Karpas-422 (cell line): ENCODE results near the gene PROB1. TPM values are rescaled to one million over a fixed set of nuclear protein-coding genes. Genes with fewer than 3 reads are reported as not detected.

Source experiments
- DNase-seq: peaks from one replicate; pipeline ENCODE4 v3.0.0-alpha.2; 2015
- H2AFZ ChIP-seq: fragments of 200-600 bp; sonication (generic); 2 replicates; pipeline ENCODE4 v1.6.1; 2014; ENCODE audit warnings: antibody characterized with exemption, low read length, mixed read lengths
- H3K27ac ChIP-seq: fragments of 200-600 bp; sonication (generic); 2 replicates; pipeline ENCODE4 v1.5.1; 2014; ENCODE audit warnings: mild to moderate bottlenecking, low read length, moderate library complexity
- H3K27me3 ChIP-seq: fragments of 200-600 bp; sonication (generic); 2 replicates; pipeline ENCODE4 v1.6.1; 2014; ENCODE audit warnings: low read length, mixed read lengths
- H3K36me3 ChIP-seq: fragments of 200-600 bp; sonication (generic); 2 replicates; pipeline ENCODE4 v1.6.1; 2014; ENCODE audit warnings: low read length, mixed read lengths; ENCODE audit not compliant: insufficient read depth
- H3K4me1 ChIP-seq: fragments of 200-600 bp; sonication (generic); 2 replicates; pipeline ENCODE4 v1.6.1; 2014; ENCODE audit warnings: mild to moderate bottlenecking, low read length, mixed read lengths
- H3K4me2 ChIP-seq: fragments of 200-600 bp; sonication (generic); 2 replicates; pipeline ENCODE4 v1.6.1; 2014; ENCODE audit warnings: low read length, low read depth, mild to moderate bottlenecking; ENCODE audit not compliant: poor library complexity, severe bottlenecking
- H3K4me3 ChIP-seq: fragments of 200-600 bp; sonication (generic); 2 replicates; pipeline ENCODE4 v1.5.1; 2014; ENCODE audit warnings: mild to moderate bottlenecking, antibody characterized with exemption, low read length, mixed read lengths
- H3K79me2 ChIP-seq: fragments of 200-600 bp; sonication (generic); 2 replicates; pipeline ENCODE4 v1.6.1; 2014; ENCODE audit warnings: mild to moderate bottlenecking, low read length, mixed read lengths
- H3K9ac ChIP-seq: fragments of 200-600 bp; sonication (generic); 2 replicates; pipeline ENCODE4 v1.6.0; 2014; ENCODE audit warnings: low read length
- H3K9me2 ChIP-seq: fragments of 200-600 bp; sonication (generic), shearing (Covaris generic); replicated peaks from 2 replicates; pipeline ENCODE4 v1.6.0; 2014; ENCODE audit warnings: mild to moderate bottlenecking, low read length, moderate library complexity; ENCODE audit not compliant: insufficient read depth
- H3K9me3 ChIP-seq: fragments of 300-700, 200-600 bp; sonication (generic); 2 replicates; pipeline ENCODE4 v1.6.1; 2014; ENCODE audit warnings: low read length, mixed read lengths
- H4K20me1 ChIP-seq: fragments of 200-600 bp; sonication (generic); 2 replicates; pipeline ENCODE4 v1.6.1; 2014; ENCODE audit warnings: mild to moderate bottlenecking, antibody characterized with exemption, low read length, low read depth; ENCODE audit not compliant: insufficient read depth
- total RNA-seq: library from RNA; depleted of rRNA; stranded (reverse); fragments of >200 nt; shearing (Covaris generic); gene quantifications from 2 replicates; pipeline ENCODE4 v1.2.3, GENCODE V29; 2014; ENCODE audit warnings: low replicate concordance

Gene PROB1
- total RNA-seq, 1 experiment from 2014 or later, result 0.78 TPM

GRCh38 chr5:139386050-139386438 is 8.9 kb downstream of the PROB1 start:
- Histone ChIP-seq H3K4me2 (no peak overlapping the region), H3K9ac (no peak overlapping the region), H2AFZ (no peak overlapping the region), H3K4me3 (no peak overlapping the region), H4K20me1 (no peaks in the 10 kb centered on the region), H3K27me3 (no peaks in the 10 kb centered on the region), H3K9me2 (no peaks in the 10 kb centered on the region), H3K27ac (no peak overlapping the region), H3K9me3 (no peaks in the 10 kb centered on the region), H3K36me3 (no peaks in the 10 kb centered on the region), H3K79me2 (peaks cover 8% of the 10 kb centered on the region; the same call in 1 of the 2 replicates), H3K4me1 (peaks cover 74% of the 10 kb centered on the region)
- DNase-seq, result no peak

GRCh38 chr5:139385061-139386049 is 9.5 kb downstream of the PROB1 start:
- H3K4me3 ChIP-seq, result peak overlapping the region; percentile 5; the same call in 1 of the 2 replicates

GRCh38 chr5:139384591-139385051 is 10.3 kb downstream of the PROB1 start:
- peak overlapping the region; percentile 62 for H3K4me2 ChIP-seq
- H3K27me3 ChIP-seq, result no peaks in the 10 kb centered on the region
- no peaks in the 10 kb centered on the region for H3K79me2 ChIP-seq
- DNase-seq, result no peak
- no peaks in the 10 kb centered on the region for H3K9me3 ChIP-seq
- H4K20me1 ChIP-seq, result no peaks in the 10 kb centered on the region
- H3K9ac ChIP-seq, result peak overlapping the region; percentile 46
- no peaks in the 10 kb centered on the region for H3K36me3 ChIP-seq
- no peak overlapping the region for H3K27ac ChIP-seq
- peaks cover 60% of the 10 kb centered on the region for H3K4me1 ChIP-seq
- peak overlapping the region; percentile 5; the same call in 1 of the 2 replicates for H3K4me3 ChIP-seq
- H3K9me2 ChIP-seq, result no peaks in the 10 kb centered on the region
- H2AFZ ChIP-seq, result no peak overlapping the region

More at GRCh38 chr5:139385061-139386049, 9.5 kb downstream of the PROB1 start:
- Histone ChIP-seq H3K79me2 (peaks cover 1% of the 10 kb centered on the region; the same call in 1 of the 2 replicates), H3K9ac (peak overlapping the region; percentile 46), H3K27ac (no peak overlapping the region; the same call in 1 of the 2 replicates), H2AFZ (no peak overlapping the region), H3K4me2 (peak overlapping the region; percentile 62), H3K36me3 (no peaks in the 10 kb centered on the region), H4K20me1 (no peaks in the 10 kb centered on the region), H3K9me2 (no peaks in the 10 kb centered on the region), H3K27me3 (no peaks in the 10 kb centered on the region), H3K9me3 (no peaks in the 10 kb centered on the region), H3K4me1 (peaks cover 67% of the 10 kb centered on the region)
- no peak for DNase-seq

GRCh38 chr5:139383993-139384590 is 10.8 kb downstream of the PROB1 start:
- H3K27ac ChIP-seq, result no peak overlapping the region
- H3K4me3 ChIP-seq, result no peak overlapping the region
- no peaks in the 10 kb centered on the region for H3K9me2 ChIP-seq
- H3K4me1 ChIP-seq, result peaks cover 54% of the 10 kb centered on the region
- H2AFZ ChIP-seq, result no peak overlapping the region
- no peaks in the 10 kb centered on the region for H4K20me1 ChIP-seq
- H3K4me2 ChIP-seq, result peak overlapping the region; percentile 62
- no peaks in the 10 kb centered on the region for H3K9me3 ChIP-seq
- no peaks in the 10 kb centered on the region for H3K27me3 ChIP-seq
- no peak for DNase-seq
- H3K79me2 ChIP-seq, result no peaks in the 10 kb centered on the region
- peak overlapping the region; percentile 46; the same call in 1 of the 2 replicates for H3K9ac ChIP-seq
- H3K36me3 ChIP-seq, result no peaks in the 10 kb centered on the region

- no peaks in the 10 kb centered on the region for H3K9me3 ChIP-seq
- no peaks in the 10 kb centered on the region for H3K36me3 ChIP-seq
- H3K79me2 ChIP-seq, result no peaks in the 10 kb centered on the region
- H3K9me2 ChIP-seq, result no peaks in the 10 kb centered on the region
- H2AFZ ChIP-seq, result no peak within 1 kb of the TSS
- no peaks in the 10 kb centered on the region for H4K20me1 ChIP-seq
- H3K9ac ChIP-seq, result no peak within 1 kb of the TSS; the same call in 1 of the 2 replicates
- no peak for DNase-seq
- peaks cover 48% of the 10 kb centered on the region for H3K4me1 ChIP-seq
- no peak within 1 kb of the TSS for H3K4me3 ChIP-seq
- H3K27ac ChIP-seq, result no peak within 1 kb of the TSS
- no peak within 1 kb of the TSS for H3K4me2 ChIP-seq
- H3K27me3 ChIP-seq, result no peaks in the 10 kb centered on the region
Observed at GRCh38 chr5:139383275-139383992, 11.5 kb downstream of the PROB1 start, which contains the start of gene SLC23A1. Gene SLC23A1, minus strand, starts transcription at chr5:139383297. Its CDS starts 44 bp downstream, at chr5:139383253.

GRCh38 chr5:139382807-139383206 is 12.1 kb downstream of the PROB1 start:
- Histone ChIP-seq H3K9ac (no peak overlapping the region), H4K20me1 (no peaks in the 10 kb centered on the region), H3K27ac (no peak overlapping the region), H3K4me1 (peaks cover 42% of the 10 kb centered on the region), H3K9me3 (no peaks in the 10 kb centered on the region), H3K9me2 (no peaks in the 10 kb centered on the region), H3K4me3 (no peak overlapping the region), H3K79me2 (no peaks in the 10 kb centered on the region), H3K27me3 (no peaks in the 10 kb centered on the region), H3K4me2 (no peak overlapping the region), H3K36me3 (no peaks in the 10 kb centered on the region), H2AFZ (no peak overlapping the region)
- no peak for DNase-seq

GRCh38 chr5:139381837-139382761 is 12.8 kb downstream of the PROB1 start:
- DNase-seq, result no peak
- Histone ChIP-seq H4K20me1 (no peaks in the 10 kb centered on the region), H3K4me3 (no peak overlapping the region), H3K4me1 (peaks cover 37% of the 10 kb centered on the region), H3K27ac (no peak overlapping the region), H3K36me3 (no peaks in the 10 kb centered on the region), H3K9me3 (no peaks in the 10 kb centered on the region), H3K79me2 (no peaks in the 10 kb centered on the region), H3K27me3 (no peaks in the 10 kb centered on the region), H2AFZ (no peak overlapping the region), H3K9me2 (no peaks in the 10 kb centered on the region), H3K9ac (no peak overlapping the region; the same call in 1 of the 2 replicates), H3K4me2 (no peak overlapping the region)
